HEK293 (cell line): ENCODE results near the gene CRY2.

Experiments
- HOXD13 ChIP-seq: sonication (generic); formaldehyde crosslinking; IDR thresholded peaks from 2 replicates; pipeline ENCODE4 v1.8.0; 2022; ENCODE audit warnings: missing genetic modification reagents, borderline replicate concordance
- INSM2 ChIP-seq: fragments of 450-650 bp; formaldehyde crosslinking; IDR thresholded peaks from 2 replicates; pipeline ENCODE4 v1.5.1; 2016; ENCODE audit warnings: missing biosample characterization, missing genetic modification characterization
- KLF8 ChIP-seq: fragments of 450-650 bp; formaldehyde crosslinking; IDR thresholded peaks from 2 replicates; pipeline ENCODE4 v1.5.1; 2016; ENCODE audit warnings: missing biosample characterization, missing genetic modification characterization
- PRDM1 ChIP-seq: fragments of 450-650 bp; formaldehyde crosslinking; IDR thresholded peaks from 2 replicates; pipeline ENCODE4; 2016; ENCODE audit warnings: missing biosample characterization, missing genetic modification characterization
- PRDM10 ChIP-seq: fragments of 450-650 bp; formaldehyde crosslinking; IDR thresholded peaks from 2 replicates; pipeline ENCODE4 v1.5.1; 2016; ENCODE audit warnings: missing biosample characterization, missing genetic modification characterization
- REST ChIP-seq: fragments of 450-650 bp; formaldehyde crosslinking; IDR thresholded peaks from 2 replicates; pipeline ENCODE4 v1.5.1; 2016; ENCODE audit warnings: missing biosample characterization, missing genetic modification characterization
- SCRT1 ChIP-seq: fragments of 450-650 bp; formaldehyde crosslinking; IDR thresholded peaks from 2 replicates; pipeline ENCODE4 v1.5.1; 2016; ENCODE audit warnings: missing biosample characterization, missing genetic modification characterization, borderline replicate concordance
- SP2 ChIP-seq: fragments of 450-650 bp; formaldehyde crosslinking; IDR thresholded peaks from 2 replicates; pipeline ENCODE4 v1.5.1; 2016; ENCODE audit warnings: missing biosample characterization, missing genetic modification characterization
- SP7 ChIP-seq: fragments of 450-650 bp; formaldehyde crosslinking; IDR thresholded peaks from 2 replicates; pipeline ENCODE4 v1.5.1; 2016; ENCODE audit warnings: missing biosample characterization, missing genetic modification characterization
- ZBTB11 ChIP-seq: fragments of 450-650 bp; formaldehyde crosslinking; conservative IDR thresholded peaks from 2 replicates; pipeline ENCODE4 v1.5.1; 2016; ENCODE audit warnings: low read depth, missing biosample characterization, missing genetic modification characterization
- ZBTB17 ChIP-seq: fragments of 450-650 bp; formaldehyde crosslinking; IDR thresholded peaks from 2 replicates; pipeline ENCODE4 v1.5.1; 2016; ENCODE audit warnings: missing biosample characterization, missing genetic modification characterization
- ZBTB20 ChIP-seq: fragments of 450-650 bp; formaldehyde crosslinking; IDR thresholded peaks from 2 replicates; pipeline ENCODE4 v1.5.1; 2016; ENCODE audit warnings: missing biosample characterization, missing genetic modification characterization
- ZBTB21 ChIP-seq: fragments of 450-650 bp; formaldehyde crosslinking; IDR thresholded peaks from 2 replicates; pipeline ENCODE4 v1.5.1; 2017; ENCODE audit warnings: missing biosample characterization, missing genetic modification characterization
- ZIC2 ChIP-seq: fragments of 450-650 bp; formaldehyde crosslinking; IDR thresholded peaks from 2 replicates; pipeline ENCODE4 v1.5.1; 2016; ENCODE audit warnings: missing biosample characterization, missing genetic modification characterization
- ZNF48 ChIP-seq: fragments of 450-650 bp; formaldehyde crosslinking; IDR thresholded peaks from 2 replicates; pipeline ENCODE4 v1.5.1; 2016; ENCODE audit warnings: missing biosample characterization, missing genetic modification characterization
- ZNF501 ChIP-seq: fragments of 450-650 bp; formaldehyde crosslinking; IDR thresholded peaks from 2 replicates; pipeline ENCODE4 v1.5.1; 2016; ENCODE audit warnings: missing biosample characterization, missing genetic modification characterization
- ZNF549 ChIP-seq: fragments of 450-650 bp; IDR thresholded peaks from 2 replicates; pipeline ENCODE4 v1.5.1; 2018; ENCODE audit warnings: missing biosample characterization, missing genetic modification characterization, mild to moderate bottlenecking, inconsistent platforms, moderate library complexity
- ZNF610 ChIP-seq: fragments of 450-650 bp; formaldehyde crosslinking; IDR thresholded peaks from 2 replicates; pipeline ENCODE4 v1.5.1; 2016; ENCODE audit warnings: missing biosample characterization, missing genetic modification characterization, borderline replicate concordance
- ZNF704 ChIP-seq: fragments of 450-650 bp; formaldehyde crosslinking; IDR thresholded peaks from 2 replicates; pipeline ENCODE4 v1.5.1; 2016; ENCODE audit warnings: missing biosample characterization, missing genetic modification characterization
- ZNF843 ChIP-seq: fragments of 450-650 bp; formaldehyde crosslinking; IDR thresholded peaks from 2 replicates; pipeline ENCODE4 v1.5.1; 2016; ENCODE audit warnings: missing biosample characterization, missing genetic modification characterization
- ZSCAN4 ChIP-seq: fragments of 450-650 bp; formaldehyde crosslinking; IDR thresholded peaks from 2 replicates; pipeline ENCODE4 v1.5.1; 2017; ENCODE audit warnings: missing biosample characterization, missing genetic modification characterization

The CRY2 gene

GRCh38 chr11:45846974-45847910 lies at the start of gene CRY2 (continued):
- no peak for TF ChIP-seq INSM2 (tag by site-specific recombination)
- no peak for TF ChIP-seq SCRT1 (tag by site-specific recombination)
- peak; percentile 96 for TF ChIP-seq KLF8 (tag by site-specific recombination)
- 0 out of 2 replicates have a peak, but pooled peaks have one; percentile 11 for TF ChIP-seq ZNF843 (tag by site-specific recombination)
- TF ChIP-seq ZNF704: 0 out of 2 replicates have a peak, but pooled peaks have one; percentile 20
- TF ChIP-seq ZBTB11 (tag by site-specific recombination): peak; percentile 38; the same call in 1 of the 2 replicates
- TF ChIP-seq ZBTB21: 0 out of 2 replicates have a peak, but pooled peaks have one; percentile 36
- no peak for TF ChIP-seq ZNF610
- TF ChIP-seq SP7 (tag by site-specific recombination): no peak
- TF ChIP-seq ZNF501 (tag by site-specific recombination): peak; percentile 62; the same call in 1 of the 2 replicates
- peak; percentile 72 for TF ChIP-seq ZBTB20
- no peak for TF ChIP-seq PRDM1 (tag by site-specific recombination)
- no peak for TF ChIP-seq ZNF549 (tag by site-specific recombination)
- peak; percentile 88 for TF ChIP-seq PRDM10
- peak; percentile 52 for TF ChIP-seq ZBTB17 (tag by site-specific recombination)
- TF ChIP-seq SP2 (tag by site-specific recombination): peak; percentile 97
- no peak for TF ChIP-seq ZNF48
- TF ChIP-seq ZSCAN4: no peak
- TF ChIP-seq REST (tag by site-specific recombination): peak; percentile 51; the same call in 1 of the 2 replicates
- peak; percentile 58; the same call in 1 of the 2 replicates for TF ChIP-seq HOXD13 (CRISPR knock-in tag)
- no peak for TF ChIP-seq ZIC2 (tag by site-specific recombination)
